GM06990 (cell line): ENCODE data around the gene POU3F1.

ENCODE experiments used
- DNase-seq: peaks from one replicate; pipeline ENCODE4 v3.0.0-alpha.2; 2011; ENCODE audit not compliant: insufficient read length; ENCODE audit errors: extremely low read depth
- H3K27me3 ChIP-seq: replicated peaks from 2 replicates; pipeline ENCODE4 v1.6.0; 2011; ENCODE audit warnings: low read length; ENCODE audit not compliant: control insufficient read depth, insufficient read depth
- H3K36me3 ChIP-seq: 2 replicates; pipeline ENCODE4 v1.5.1; 2011; ENCODE audit warnings: low read length; ENCODE audit not compliant: control insufficient read depth, insufficient read depth
- H3K4me3 ChIP-seq: replicated peaks from 2 replicates; pipeline ENCODE4 v1.5.1; 2011; ENCODE audit warnings: low read depth, mild to moderate bottlenecking, control low read depth, low read length
- CTCF ChIP-seq: IDR thresholded peaks from 2 replicates; pipeline ENCODE4 v1.5.1; 2011; ENCODE audit warnings: low read length, control low read depth, mild to moderate bottlenecking, inconsistent platforms; ENCODE audit not compliant: insufficient read depth, poor library complexity, severe bottlenecking

POU3F1 gene

GRCh38 chr1:38006008-38006828 lies 40.4 kb downstream of the POU3F1 start:
- Histone ChIP-seq H3K4me3 (peak overlapping the region; percentile 38), H3K36me3 (no peaks in the 10 kb centered on the region), H3K27me3 (no peaks in the 10 kb centered on the region)
- TF ChIP-seq CTCF, result no peak
- no peak for DNase-seq

GRCh38 chr1:38005195-38006007 lies 41.2 kb downstream of the POU3F1 start, which contains the start of gene FHL3:
Gene FHL3, minus strand, starts transcription at chr1:38005514. Its CDS starts 6,102 bp downstream, at chr1:37999412.
- no peak for DNase-seq
- Histone ChIP-seq H3K27me3 (no peaks in the 10 kb centered on the region), H3K4me3 (peak within 1 kb of the TSS; percentile 76)

DNA sequence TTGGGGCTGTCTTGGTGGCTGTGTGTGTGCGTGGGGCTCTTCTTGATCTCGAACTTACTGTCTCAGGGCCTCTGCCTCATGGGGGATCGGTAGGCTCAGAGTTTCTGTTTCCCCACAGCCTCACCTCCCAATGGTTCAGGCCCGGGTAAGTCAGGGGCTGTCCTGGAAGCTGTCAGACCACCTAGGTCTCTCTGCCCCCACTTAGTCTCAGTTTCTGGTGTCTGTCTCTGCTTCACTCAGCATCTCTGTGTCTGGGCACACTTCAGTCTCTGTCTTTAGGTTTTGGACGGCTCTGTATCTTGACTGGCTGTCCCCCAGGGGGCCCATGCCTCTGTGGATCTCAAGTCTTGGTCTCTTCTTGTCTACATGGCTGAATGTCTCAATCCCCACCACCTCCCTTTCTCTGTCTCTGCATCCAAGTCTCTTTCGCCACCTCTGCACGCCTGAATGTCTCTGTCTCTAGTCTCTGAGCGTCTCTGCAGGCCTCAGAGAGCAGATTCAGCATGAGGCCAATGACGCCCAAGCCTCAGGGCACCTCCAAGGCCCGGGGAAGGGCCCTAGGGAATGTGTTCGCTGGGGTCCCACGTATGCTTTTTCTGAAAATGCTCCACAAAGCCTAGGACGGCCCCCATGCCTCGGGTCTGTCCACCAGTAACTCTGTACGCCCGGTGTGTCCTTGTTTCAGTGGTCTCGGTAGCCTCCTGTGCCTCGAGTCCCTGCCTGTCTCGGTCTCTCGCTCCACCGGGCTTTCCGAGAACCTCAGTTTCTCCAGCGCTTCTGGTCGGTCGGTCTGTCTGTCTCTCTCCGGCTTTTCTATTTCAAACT lies 42.1 kb downstream of the POU3F1 start:
- Histone ChIP-seq H3K36me3 (peaks cover 2% of the 10 kb centered on the region), H3K4me3 (peak overlapping the region; percentile 76), H3K27me3 (no peaks in the 10 kb centered on the region)
- TF ChIP-seq CTCF, result no peak
- no peak for DNase-seq

More at GRCh38 chr1:38005195-38006007, 41.2 kb downstream of the POU3F1 start, which contains the start of gene FHL3:
- H3K36me3 ChIP-seq, result no peaks in the 10 kb centered on the region
- TF ChIP-seq CTCF, result no peak

DNA sequence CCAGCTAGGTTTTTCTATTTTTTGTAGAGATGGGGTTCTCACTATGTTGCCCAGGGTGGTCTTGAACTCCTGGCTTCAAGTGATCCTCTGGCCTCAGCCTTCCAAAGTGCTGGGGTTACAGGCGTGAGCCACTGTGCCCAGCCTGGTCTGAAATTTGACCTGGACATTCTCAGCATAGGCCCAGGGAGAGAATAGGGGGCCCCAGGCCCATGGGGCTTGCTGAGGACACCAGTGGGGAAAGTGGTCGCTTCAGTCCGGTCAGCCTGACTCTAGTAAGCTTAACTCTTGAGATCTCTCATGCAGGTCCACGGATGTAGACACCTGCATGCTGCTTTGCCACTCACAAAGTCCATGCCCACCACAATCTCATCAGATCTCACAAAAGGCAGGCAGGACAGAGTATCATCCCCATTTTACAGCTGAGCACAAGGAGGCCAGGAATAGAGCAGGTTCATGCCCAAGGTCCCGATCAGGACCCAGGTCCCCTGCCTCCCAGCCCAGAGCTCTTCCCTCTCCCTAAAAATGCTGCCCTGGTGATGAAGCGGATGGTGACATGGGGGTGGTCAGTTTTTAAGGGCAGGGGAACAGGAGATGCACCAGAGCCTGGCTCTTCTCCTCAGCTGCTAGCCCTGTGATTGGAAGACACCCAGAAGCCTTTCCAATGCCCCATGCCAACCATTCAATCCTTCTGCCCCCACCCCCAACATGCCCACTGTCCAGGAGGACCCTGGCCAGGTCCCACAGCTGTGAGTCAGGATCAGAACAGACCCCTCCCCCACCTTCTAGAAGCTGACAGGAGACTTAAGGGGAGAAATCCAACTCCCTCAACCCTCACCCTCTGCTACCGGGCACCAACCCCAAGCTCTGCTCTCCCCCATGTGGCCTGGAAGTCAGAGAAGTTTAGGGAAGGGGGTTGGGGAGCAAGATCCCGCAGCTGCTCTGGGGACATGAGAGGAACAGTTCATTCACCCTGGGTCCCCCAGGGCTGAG lies 43.0 kb downstream of the POU3F1 start:
- TF ChIP-seq CTCF, result no peak
- Histone ChIP-seq H3K36me3 (peaks cover 4% of the 10 kb centered on the region), H3K4me3 (peak overlapping the region; percentile 76), H3K27me3 (no peaks in the 10 kb centered on the region)
- DNase-seq, result no peak
